ENCODE measurements around the gene CELF4.

The CELF4 gene

DNA sequence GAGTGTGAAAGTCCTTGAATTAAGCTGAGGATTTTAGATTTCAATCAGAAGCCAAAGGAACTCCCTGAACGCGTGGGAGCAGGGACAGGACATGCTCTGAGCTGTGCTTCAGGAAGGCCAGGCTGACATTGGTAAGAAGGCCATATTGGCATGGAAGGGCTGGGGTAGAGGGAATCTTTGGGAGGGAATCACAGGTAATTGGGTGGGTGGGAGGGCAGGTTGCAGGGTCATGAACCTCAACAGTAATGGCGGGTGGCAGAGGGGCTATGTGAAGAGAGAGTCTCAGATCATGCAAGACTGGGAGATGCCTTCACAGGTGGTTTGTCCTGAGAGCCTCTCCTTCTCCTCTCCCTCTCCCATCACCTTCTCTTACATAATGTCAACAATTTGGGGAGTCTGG, 18.6 kb upstream of the CELF4 start:
- no peaks in the 10 kb centered on the region for H3K36me3 ChIP-seq (ENCODE audit: low read length)
- no peaks in the 10 kb centered on the region for H3K9me3 ChIP-seq (ENCODE audit: insufficient read depth, low read length)
- H3K27ac ChIP-seq (ENCODE audit: low read depth, low read length), result no peak overlapping the region
- H3K9me2 ChIP-seq (replicated peaks; ENCODE audit: insufficient read depth, low read length), result no peaks in the 10 kb centered on the region
- no peaks in the 10 kb centered on the region for H3K79me2 ChIP-seq (ENCODE audit: insufficient read depth, low read length)
- no peak overlapping the region for H2AFZ ChIP-seq (ENCODE audit: low read depth, low read length, severe bottlenecking)
- H3K9ac ChIP-seq (ENCODE audit: low read length), result no peak overlapping the region
- no peak overlapping the region for H3K4me3 ChIP-seq (ENCODE audit: insufficient read depth, low read length, poor library complexity, severe bottlenecking)
- no peaks in the 10 kb centered on the region for H4K20me1 ChIP-seq (ENCODE audit: low read depth, low read length)
- no peaks in the 10 kb centered on the region for H3K27me3 ChIP-seq (ENCODE audit: low read length)
- TF ChIP-seq EZH2phosphoT487 (conservative IDR thresholded peaks at IDR 0.05; ENCODE audit: low read length), result no peak
- TF ChIP-seq CTCF (IDR thresholded peaks at IDR 0.05; ENCODE audit: insufficient read depth, low read length, poor library complexity, severe bottlenecking), result no peak
- no peak overlapping the region for H3K4me2 ChIP-seq (ENCODE audit: low read depth, low read length, poor library complexity, severe bottlenecking)
- H3F3A ChIP-seq (ENCODE audit: insufficient read depth), result no peaks in the 10 kb centered on the region

DNA sequence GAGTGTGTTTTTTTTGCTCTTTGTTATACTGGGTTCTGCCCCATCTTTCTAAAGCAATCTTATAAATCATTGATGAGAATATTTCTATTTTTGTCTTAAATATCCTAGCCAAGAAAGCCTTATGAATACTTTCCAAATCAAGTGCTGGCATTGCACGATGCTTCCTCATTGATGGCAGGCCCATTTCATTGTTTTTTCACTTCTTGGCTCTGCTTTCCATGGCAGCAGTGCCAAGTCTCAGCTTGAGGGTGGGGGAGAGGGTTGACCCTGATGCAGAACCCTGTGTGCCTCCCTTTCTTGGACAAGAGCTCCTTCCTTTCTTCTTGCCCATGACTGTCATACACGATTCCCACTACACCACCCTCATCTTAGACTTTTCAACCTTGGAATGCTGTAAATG, 16.7 kb upstream of the CELF4 start:
- Histone ChIP-seq H4K20me1 (ENCODE audit: low read depth, low read length) (no peaks in the 10 kb centered on the region), H3K27me3 (ENCODE audit: low read length) (no peaks in the 10 kb centered on the region), H3K9me2 (replicated peaks; ENCODE audit: insufficient read depth, low read length) (no peaks in the 10 kb centered on the region), H2AFZ (ENCODE audit: low read depth, low read length, severe bottlenecking) (no peak overlapping the region), H3K4me2 (ENCODE audit: low read depth, low read length, poor library complexity, severe bottlenecking) (no peak overlapping the region), H3F3A (ENCODE audit: insufficient read depth) (no peaks in the 10 kb centered on the region), H3K36me3 (ENCODE audit: low read length) (no peaks in the 10 kb centered on the region), H3K27ac (ENCODE audit: low read depth, low read length) (no peak overlapping the region), H3K9ac (ENCODE audit: low read length) (no peak overlapping the region), H3K4me3 (ENCODE audit: insufficient read depth, low read length, poor library complexity, severe bottlenecking) (no peak overlapping the region), H3K9me3 (ENCODE audit: insufficient read depth, low read length) (no peaks in the 10 kb centered on the region), H3K79me2 (ENCODE audit: insufficient read depth, low read length) (no peaks in the 10 kb centered on the region)
- TF ChIP-seq CTCF (IDR thresholded peaks at IDR 0.05; ENCODE audit: insufficient read depth, low read length, poor library complexity, severe bottlenecking), result no peak
- TF ChIP-seq EZH2phosphoT487 (conservative IDR thresholded peaks at IDR 0.05; ENCODE audit: low read length), result no peak

GRCh38 chr18:37578886-37579513, 13.4 kb upstream of the CELF4 start:
- Histone ChIP-seq H3K4me3 (ENCODE audit: insufficient read depth, low read length, poor library complexity, severe bottlenecking) (no peak overlapping the region), H3K4me2 (ENCODE audit: low read depth, low read length, poor library complexity, severe bottlenecking) (no peak overlapping the region), H3K9ac (ENCODE audit: low read length) (no peak overlapping the region), H3K27me3 (ENCODE audit: low read length) (no peaks in the 10 kb centered on the region), H3K9me2 (replicated peaks; ENCODE audit: insufficient read depth, low read length) (no peaks in the 10 kb centered on the region), H3F3A (ENCODE audit: insufficient read depth) (no peaks in the 10 kb centered on the region), H3K36me3 (ENCODE audit: low read length) (no peaks in the 10 kb centered on the region), H4K20me1 (ENCODE audit: low read depth, low read length) (no peaks in the 10 kb centered on the region), H3K79me2 (ENCODE audit: insufficient read depth, low read length) (no peaks in the 10 kb centered on the region), H2AFZ (ENCODE audit: low read depth, low read length, severe bottlenecking) (no peak overlapping the region), H3K27ac (ENCODE audit: low read depth, low read length) (no peak overlapping the region), H3K9me3 (ENCODE audit: insufficient read depth, low read length) (no peaks in the 10 kb centered on the region)
- TF ChIP-seq EZH2phosphoT487 (conservative IDR thresholded peaks at IDR 0.05; ENCODE audit: low read length), result no peak
- TF ChIP-seq CTCF (IDR thresholded peaks at IDR 0.05; ENCODE audit: insufficient read depth, low read length, poor library complexity, severe bottlenecking), result peak; percentile 44
